NT2/D1 (cell line): Measurements from ENCODE around the gene DUSP28.

ENCODE experiments used
- SUZ12 ChIP-seq: IDR thresholded peaks from 2 replicates; pipeline ENCODE4 v1.6.1; 2011; ENCODE audit not compliant: insufficient read length, insufficient read depth; ENCODE audit errors: extremely low read depth
- YY1 ChIP-seq: IDR thresholded peaks from 2 replicates; pipeline ENCODE4 v1.6.1; 2011; ENCODE audit not compliant: insufficient read length, insufficient read depth
- ZNF274 ChIP-seq: IDR thresholded peaks from 2 replicates; pipeline ENCODE4 v1.6.1; 2011; ENCODE audit warnings: mild to moderate bottlenecking, low read depth, low read length

DNA sequence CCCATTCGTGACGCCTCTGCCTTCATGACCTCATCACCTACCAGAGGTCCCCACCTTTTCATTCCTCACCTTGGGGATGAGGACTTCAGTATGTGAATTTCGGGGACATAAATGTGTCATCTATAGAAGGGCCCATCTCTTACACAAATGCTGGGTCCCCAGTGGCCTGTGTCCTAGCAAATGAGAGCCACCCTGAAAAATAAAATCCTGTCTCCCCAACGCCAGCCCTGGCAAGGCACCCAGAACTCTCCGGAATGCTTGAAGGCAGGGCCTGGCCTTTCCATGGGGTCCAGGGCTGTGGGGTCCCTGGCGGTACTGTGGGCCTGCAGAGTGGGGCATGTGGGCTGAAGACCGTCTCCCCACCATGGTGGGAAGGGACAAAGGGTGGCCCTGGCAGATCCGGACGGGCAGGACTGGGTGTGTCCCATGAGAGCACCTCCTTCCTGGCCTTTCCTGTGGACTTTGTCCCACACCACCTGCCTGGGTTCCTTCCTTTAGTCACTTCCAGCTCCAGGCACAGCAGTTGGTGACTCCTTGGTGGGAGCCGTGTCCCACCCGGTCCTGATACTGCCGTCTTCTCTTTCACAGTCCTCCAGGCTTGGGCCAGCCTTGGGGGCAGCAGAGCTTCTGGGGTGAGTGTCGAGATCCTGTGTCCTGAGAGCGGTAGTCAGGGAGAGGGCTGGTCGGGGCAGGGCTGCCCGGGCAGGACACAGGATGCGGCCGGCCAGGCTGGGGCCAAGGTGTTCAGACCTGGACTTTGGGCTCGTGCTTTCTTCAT is 45.0 kb downstream of the DUSP28 start:
- TF ChIP-seq YY1 (no peak), ZNF274 (no peak), SUZ12 (no peak)
